Right lobe of liver (tissue), 6 donors: Measurements from ENCODE around the gene ST7L. TPM values are rescaled to one million over a fixed set of nuclear protein-coding genes. Genes with fewer than 3 reads are reported as not detected.

Experiments used
- ATAC-seq, 4 donors: fragments of 200-7000 bp; cut with Tn5 transposase; one replicate each; pipeline ENCODE4 v1.9.1; 2020; ENCODE audit warnings: mild to moderate bottlenecking in 4 of 4, moderate library complexity in 4 of 4
- DNase-seq, 3 donors: peaks; one replicate each; pipeline ENCODE4 v3.0.0-alpha.2; 2020
- H3K27ac ChIP-seq, 3 donors: fragments of 200-600 bp; one replicate each; pipeline ENCODE4 v1.8.0; 2022
- H3K27me3 ChIP-seq, 2 donors: fragments of 200-600 bp; one replicate each; pipeline ENCODE4 v1.8.0; 2022
- H3K36me3 ChIP-seq, 4 donors: fragments of 200-600 bp; sonication (generic) in 1 of 4; one replicate each; pipeline versions ENCODE4 v1.5.1 to v1.8.0; 2017 to 2022; ENCODE audit warnings: control low read depth in 1 of 4
- H3K4me1 ChIP-seq, 4 donors: fragments of 200-600 bp; sonication (generic) in 1 of 4; one replicate each; pipeline versions ENCODE4 v1.5.1 to v1.8.0; 2017 to 2022; ENCODE audit warnings: control low read depth in 1 of 4
- H3K4me3 ChIP-seq, 3 donors: fragments of 200-600 bp; one replicate each; pipeline ENCODE4 v1.8.0; 2022
- H3K9me3 ChIP-seq, 4 donors: fragments of 200-600 bp; sonication (generic) in 1 of 4; one replicate each; pipeline versions ENCODE4 v1.5.1 to v1.8.0; 2017 to 2022; ENCODE audit warnings: control low read depth in 1 of 4
- POLR2A ChIP-seq: fragments of 450-650 bp; IDR thresholded peaks from one replicate; pipeline ENCODE4 v1.6.1; 2017; ENCODE audit warnings: antibody characterized with exemption, mild to moderate bottlenecking
- WGBS: methylation state at CpG from one replicate; pipeline ENCODE4 v1.1.6; 2018; ENCODE audit warnings: low coverage, low lambda C conversion rate; ENCODE audit not compliant: insufficient coverage; ENCODE audit errors: missing lambda C conversion rate; 5-methylcytosine and 5-hydroxymethylcytosine counted together
- intact Hi-C, 2 donors: fragments of 100-400 bp; cut with DNase I; formaldehyde crosslinking; loops; one replicate each; pipeline versions ENCODE4 v1.11.2 to v1.14.1; 2022
- total RNA-seq, 6 experiments: library from RNA; depleted of rRNA in 2 of 6; stranded (reverse); fragments of >200 nt in 2 of 6; fragmentation: NEBNext Ultra II Directional in 3 of 6; extraction: Animal tissue kit (Norgen Biotek cat#: 25700) in 3 of 6; gene quantifications; one replicate each; pipeline versions ENCODE4 v1.1.0 to v1.2.4, GENCODE V29; 2016 to 2023
- TF ChIP-seq, protein P1 (sequence below), 4 donors: fragments of 200-600 bp in 3 of 4; fragments of 450-650 bp in 1 of 4; IDR thresholded peaks; one replicate each; pipeline versions ENCODE4 v1.5.1 to v1.8.0; 2016 to 2022; ENCODE audit warnings: antibody characterized with exemption in 4 of 4, mild to moderate bottlenecking in 2 of 4
- donor health status: DM: no; HTN: yes; CAD: no.
- donor health status: DM: no; HTN: no; CAD: no.
- donor health status: DM: no; HTN: no; CAD: no.
- donor health status: DM: no; HTN: yes; CAD: no.
- donor health status: DM: no; HTN: yes; CAD: no.

Gene ST7L
- total RNA-seq, 6 experiments from 2014 or later = 7.4 to 12.7 (median 8.6) TPM

DNA sequence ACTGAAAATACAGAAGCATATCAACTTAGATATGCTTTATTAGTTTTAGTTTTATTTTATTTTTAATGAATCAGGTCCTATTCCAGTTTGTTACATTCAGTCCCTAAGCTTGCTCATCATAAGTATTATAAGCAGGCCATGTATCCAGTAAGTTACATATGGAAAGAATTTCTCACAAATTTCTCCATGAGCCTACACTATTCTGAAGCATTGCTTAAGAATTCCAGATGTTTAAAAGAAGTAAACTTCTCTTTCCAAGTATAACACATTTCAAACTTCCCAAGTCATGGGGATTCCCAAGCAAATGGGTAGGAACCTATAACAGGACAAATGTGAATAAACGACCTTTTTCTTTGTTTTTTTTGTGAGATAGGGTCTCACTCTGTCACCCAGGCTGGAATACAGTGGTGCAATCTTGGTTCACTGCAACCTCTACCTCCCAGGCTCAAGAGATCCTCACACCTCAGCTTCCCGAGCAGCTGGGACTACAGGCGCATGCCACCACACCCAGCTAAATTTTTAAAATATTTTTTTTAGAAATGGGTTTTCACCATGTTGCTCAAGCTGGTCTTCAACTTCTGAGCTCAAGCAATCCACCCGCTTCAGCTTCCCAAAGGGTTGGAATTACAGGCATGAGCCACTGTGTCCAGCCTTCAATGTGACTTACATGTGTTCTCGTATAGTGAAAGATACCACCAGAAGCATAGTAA lies 39.0 kb downstream of the ST7L start:
- 91% methylated on average over 5 of the region's 5 CpGs for WGBS
- no peaks in the 10 kb centered on the region for H3K4me1 ChIP-seq
- no peak for DNase-seq
- no peak overlapping the region for H3K4me3 ChIP-seq
- peaks cover 0 to 10% (median 0%) of the 10 kb centered on the region in 4 donors for H3K36me3 ChIP-seq
- TF ChIP-seq POLR2A = no peak
- TF ChIP-seq, protein P1, sequence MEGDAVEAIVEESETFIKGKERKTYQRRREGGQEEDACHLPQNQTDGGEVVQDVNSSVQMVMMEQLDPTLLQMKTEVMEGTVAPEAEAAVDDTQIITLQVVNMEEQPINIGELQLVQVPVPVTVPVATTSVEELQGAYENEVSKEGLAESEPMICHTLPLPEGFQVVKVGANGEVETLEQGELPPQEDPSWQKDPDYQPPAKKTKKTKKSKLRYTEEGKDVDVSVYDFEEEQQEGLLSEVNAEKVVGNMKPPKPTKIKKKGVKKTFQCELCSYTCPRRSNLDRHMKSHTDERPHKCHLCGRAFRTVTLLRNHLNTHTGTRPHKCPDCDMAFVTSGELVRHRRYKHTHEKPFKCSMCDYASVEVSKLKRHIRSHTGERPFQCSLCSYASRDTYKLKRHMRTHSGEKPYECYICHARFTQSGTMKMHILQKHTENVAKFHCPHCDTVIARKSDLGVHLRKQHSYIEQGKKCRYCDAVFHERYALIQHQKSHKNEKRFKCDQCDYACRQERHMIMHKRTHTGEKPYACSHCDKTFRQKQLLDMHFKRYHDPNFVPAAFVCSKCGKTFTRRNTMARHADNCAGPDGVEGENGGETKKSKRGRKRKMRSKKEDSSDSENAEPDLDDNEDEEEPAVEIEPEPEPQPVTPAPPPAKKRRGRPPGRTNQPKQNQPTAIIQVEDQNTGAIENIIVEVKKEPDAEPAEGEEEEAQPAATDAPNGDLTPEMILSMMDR (IDR thresholded peaks at IDR 0.05) = no peak
- H3K9me3 ChIP-seq = no peaks in the 10 kb centered on the region
- no peak for ATAC-seq
- no peak overlapping the region for H3K27ac ChIP-seq
- H3K27me3 ChIP-seq = no peaks in the 10 kb centered on the region
- intact Hi-C loops = no loop called here

DNA sequence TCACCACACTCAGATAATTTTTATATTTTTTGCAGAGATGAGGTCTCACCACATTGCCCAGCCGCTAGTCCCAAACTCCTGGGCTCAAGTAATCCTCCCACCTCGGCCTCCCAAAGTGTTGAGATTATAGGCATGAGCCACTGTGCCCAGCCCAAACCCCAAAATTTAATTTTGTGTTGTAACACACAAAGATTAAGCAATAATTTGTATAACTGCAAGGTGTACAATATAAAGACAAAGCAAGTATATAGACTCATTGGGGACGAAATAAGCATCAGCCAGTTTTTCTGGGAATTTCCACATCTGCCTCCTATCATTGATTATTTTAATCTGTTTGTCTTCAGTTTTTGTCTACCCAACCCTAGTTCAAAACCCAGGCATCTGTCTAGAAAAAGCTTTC lies 42.7 kb downstream of the ST7L start:
- no peaks in the 10 kb centered on the region for H3K4me1 ChIP-seq
- no peak for DNase-seq
- TF ChIP-seq, protein P1 (IDR thresholded peaks at IDR 0.05) = no peak
- H3K36me3 ChIP-seq = peaks cover 0 to 6% (median 0%) of the 10 kb centered on the region in 4 donors
- no peaks in the 10 kb centered on the region for H3K9me3 ChIP-seq
- H3K27me3 ChIP-seq = no peaks in the 10 kb centered on the region
- H3K27ac ChIP-seq = no peak overlapping the region
- 96% methylated on average over 3 of the region's 3 CpGs for WGBS
- intact Hi-C loops = no loop called here
- no peak for ATAC-seq
- no peak overlapping the region for H3K4me3 ChIP-seq

- TF ChIP-seq, protein P1 (IDR thresholded peaks at IDR 0.05) = no peak
- TF ChIP-seq POLR2A = no peak
- Histone ChIP-seq H3K27me3 (no peaks in the 10 kb centered on the region), H3K27ac (no peak overlapping the region), H3K4me3 (no peak overlapping the region), H3K36me3 (peaks cover 0 to 6% (median 0%) of the 10 kb centered on the region in 4 donors), H3K9me3 (no peaks in the 10 kb centered on the region), H3K4me1 (no peaks in the 10 kb centered on the region)
- WGBS = 91% methylated on average over 8 of the region's 8 CpGs
- DNase-seq (no peak), ATAC-seq (peak in 1 of 4 donors; percentile 19)
- intact Hi-C loops = no loop called here
These were observed 43.7 kb downstream of the ST7L start for GRCh38 chr1:112575154-112575804.

- H3K9me3 ChIP-seq = no peaks in the 10 kb centered on the region
- H3K4me3 ChIP-seq = no peak overlapping the region
- no peak for DNase-seq
- intact Hi-C loops = no loop called here
- no peak for ATAC-seq
- TF ChIP-seq, protein P1 (IDR thresholded peaks at IDR 0.05) = no peak
- no peak for TF ChIP-seq POLR2A
- no peaks in the 10 kb centered on the region for H3K36me3 ChIP-seq
- no peaks in the 10 kb centered on the region for H3K4me1 ChIP-seq
- H3K27me3 ChIP-seq = no peaks in the 10 kb centered on the region
- 100% methylated on average over 1 of the region's 1 CpG for whole genome bisulfite sequencing
- no peak overlapping the region for H3K27ac ChIP-seq
These were observed 53.1 kb downstream of the ST7L start for GRCh38 chr1:112565800-112566199.
